NOMO-1 treated with DMSO at 0.1 percent for 48 hours (cell line): Measurements from ENCODE around the gene SUSD5.
"Not testable (repeated sequence)": the region's sequence is repeated elsewhere in the genome, so short reads cannot be mapped to it uniquely, and the experiment has no call there.

ENCODE experiments used
- DNase-seq: peaks from one replicate; lab custom pipeline; 2025; ENCODE audit not compliant: unreplicated experiment; lab: John Stamatoyannopoulos, UW

SUSD5 gene

GRCh38 chr3:33196538-33196937 is 22.1 kb downstream of the SUSD5 start:
- no peak for DNase-seq

- no peak for DNase-seq
Measured at GRCh38 chr3:33194303-33194702, 24.3 kb downstream of the SUSD5 start.

- no peak for DNase-seq
Measured at GRCh38 chr3:33187368-33187634, 31.3 kb downstream of the SUSD5 start.

GRCh38 chr3:33186524-33187367 is 31.9 kb downstream of the SUSD5 start:
- DNase-seq = no peak

- no peak for DNase-seq
Measured at GRCh38 chr3:33184863-33185262, 33.7 kb downstream of the SUSD5 start.

- not testable (repeated sequence) for DNase-seq
Measured at GRCh38 chr3:33181641-33182040, 37.0 kb downstream of the SUSD5 start.

GRCh38 chr3:33181229-33181628 is 37.4 kb downstream of the SUSD5 start:
- DNase-seq = no peak

GRCh38 chr3:33179132-33179531 is 39.5 kb downstream of the SUSD5 start:
- no peak for DNase-seq

- no peak for DNase-seq
Measured at GRCh38 chr3:33174711-33175414, 43.7 kb downstream of the SUSD5 start.

- no peak for DNase-seq
Measured at GRCh38 chr3:33174095-33174494, 44.5 kb downstream of the SUSD5 start.

GRCh38 chr3:33173672-33174071 is 44.9 kb downstream of the SUSD5 start:
- no peak for DNase-seq

GRCh38 chr3:33173103-33173502 is 45.5 kb downstream of the SUSD5 start:
- no peak for DNase-seq

GRCh38 chr3:33171580-33171979 is 47.0 kb downstream of the SUSD5 start:
- no peak for DNase-seq

GRCh38 chr3:33170531-33170930 is 48.1 kb downstream of the SUSD5 start:
- no peak for DNase-seq

- no peak for DNase-seq
Measured at GRCh38 chr3:33167716-33168336, 50.8 kb downstream of the SUSD5 start.

GRCh38 chr3:33167284-33167683 is 51.3 kb downstream of the SUSD5 start:
- DNase-seq = no peak

GRCh38 chr3:33166095-33166494 is 52.5 kb downstream of the SUSD5 start:
- DNase-seq = no peak

- no peak for DNase-seq
Measured at GRCh38 chr3:33165372-33165771, 53.2 kb downstream of the SUSD5 start.

- not testable (repeated sequence) for DNase-seq
Measured at GRCh38 chr3:33162621-33163020, 56.0 kb downstream of the SUSD5 start.

- DNase-seq = no peak
Measured at GRCh38 chr3:33159981-33160380, 58.6 kb downstream of the SUSD5 start.

- no peak for DNase-seq
Measured at GRCh38 chr3:33159234-33159633, 59.4 kb downstream of the SUSD5 start.

GRCh38 chr3:33155301-33155700 is 63.3 kb downstream of the SUSD5 start:
- no peak for DNase-seq
